ENCODE measurements around the gene IGF1R.

DNA sequence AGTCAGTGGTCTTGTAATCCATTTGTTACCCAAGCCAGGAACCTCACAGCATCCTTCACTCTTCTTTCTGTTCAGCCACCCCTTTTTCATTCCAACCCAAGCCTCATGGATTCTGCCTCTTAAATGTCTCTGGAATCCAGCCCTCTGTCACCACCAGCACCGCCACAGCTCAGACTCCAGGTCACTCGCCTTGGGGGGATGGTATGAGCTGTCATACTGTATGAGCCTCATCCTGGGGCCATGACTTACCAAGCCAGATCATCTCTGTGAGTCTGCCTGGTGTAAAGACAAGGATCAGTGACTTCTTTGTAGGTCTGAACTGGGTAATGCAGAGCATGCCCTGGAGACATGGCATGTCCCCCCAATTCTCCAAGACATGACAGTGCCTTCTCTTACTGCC lies 279.7 kb downstream of the IGF1R start:
- no peak for TF ChIP-seq POLR2A (IDR thresholded peaks at IDR 0.05)
- TF ChIP-seq, protein P1, sequence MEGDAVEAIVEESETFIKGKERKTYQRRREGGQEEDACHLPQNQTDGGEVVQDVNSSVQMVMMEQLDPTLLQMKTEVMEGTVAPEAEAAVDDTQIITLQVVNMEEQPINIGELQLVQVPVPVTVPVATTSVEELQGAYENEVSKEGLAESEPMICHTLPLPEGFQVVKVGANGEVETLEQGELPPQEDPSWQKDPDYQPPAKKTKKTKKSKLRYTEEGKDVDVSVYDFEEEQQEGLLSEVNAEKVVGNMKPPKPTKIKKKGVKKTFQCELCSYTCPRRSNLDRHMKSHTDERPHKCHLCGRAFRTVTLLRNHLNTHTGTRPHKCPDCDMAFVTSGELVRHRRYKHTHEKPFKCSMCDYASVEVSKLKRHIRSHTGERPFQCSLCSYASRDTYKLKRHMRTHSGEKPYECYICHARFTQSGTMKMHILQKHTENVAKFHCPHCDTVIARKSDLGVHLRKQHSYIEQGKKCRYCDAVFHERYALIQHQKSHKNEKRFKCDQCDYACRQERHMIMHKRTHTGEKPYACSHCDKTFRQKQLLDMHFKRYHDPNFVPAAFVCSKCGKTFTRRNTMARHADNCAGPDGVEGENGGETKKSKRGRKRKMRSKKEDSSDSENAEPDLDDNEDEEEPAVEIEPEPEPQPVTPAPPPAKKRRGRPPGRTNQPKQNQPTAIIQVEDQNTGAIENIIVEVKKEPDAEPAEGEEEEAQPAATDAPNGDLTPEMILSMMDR (IDR thresholded peaks at IDR 0.05): no peak
